Epidermal melanocyte (primary cell): ENCODE results near the gene TLE2.
"Not testable (repeated sequence)": the region's sequence is repeated elsewhere in the genome, so short reads cannot be mapped to it uniquely, and the experiment has no call there.

ENCODE experiments used
- DNase-seq: peaks from one replicate; pipeline ENCODE4 v3.0.0; 2011; ENCODE audit warnings: low spot score; ENCODE audit not compliant: insufficient read length

Gene TLE2

DNA sequence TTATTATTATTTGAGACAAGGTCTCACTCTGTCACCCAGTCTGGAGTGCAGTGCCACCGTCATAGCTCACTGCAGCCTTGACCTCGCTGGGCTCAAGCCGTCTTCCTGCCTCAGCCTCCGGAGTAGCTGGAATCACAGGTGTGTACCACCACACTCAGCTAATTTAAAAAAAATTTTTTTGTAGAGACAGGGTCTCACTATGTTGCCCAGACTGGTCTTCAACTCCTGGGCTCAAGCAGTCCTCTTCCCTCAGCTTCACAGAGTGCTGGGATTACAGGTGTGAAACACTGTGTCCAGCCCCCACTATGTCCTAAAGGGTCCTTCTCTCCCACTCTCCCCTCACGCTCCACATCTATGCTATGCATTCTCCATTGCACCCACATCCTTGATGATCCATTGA, 9.1 kb upstream of the TLE2 start:
- no peak for DNase-seq

DNA sequence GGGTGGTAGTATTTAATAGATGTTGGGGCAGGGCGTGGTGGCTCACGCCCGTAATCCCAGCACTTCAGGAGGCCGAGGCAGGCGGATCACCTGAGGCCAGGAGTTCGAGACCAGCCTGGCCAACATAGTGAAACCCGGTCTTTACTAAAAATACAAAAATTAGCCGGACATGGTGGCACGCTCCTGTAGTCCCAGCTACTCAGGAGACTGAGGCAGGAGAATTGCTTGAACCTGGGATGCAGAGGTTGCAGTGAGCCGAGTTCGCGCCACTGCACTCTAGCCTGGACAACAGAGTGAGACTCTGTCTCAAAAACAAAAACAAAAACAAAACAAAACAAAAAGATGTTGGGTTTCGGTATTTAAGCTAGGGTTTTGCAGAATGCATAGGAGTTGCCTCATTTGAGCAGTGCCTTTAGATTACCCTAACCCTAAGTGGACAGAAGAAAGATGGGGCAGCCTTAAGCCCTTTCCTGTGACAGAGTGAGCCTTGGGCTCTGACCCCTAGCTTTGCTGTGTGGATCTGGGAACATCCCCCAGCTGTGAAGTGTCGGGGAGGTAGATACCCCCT, 8.0 kb upstream of the TLE2 start:
- not testable (repeated sequence) for DNase-seq

DNA sequence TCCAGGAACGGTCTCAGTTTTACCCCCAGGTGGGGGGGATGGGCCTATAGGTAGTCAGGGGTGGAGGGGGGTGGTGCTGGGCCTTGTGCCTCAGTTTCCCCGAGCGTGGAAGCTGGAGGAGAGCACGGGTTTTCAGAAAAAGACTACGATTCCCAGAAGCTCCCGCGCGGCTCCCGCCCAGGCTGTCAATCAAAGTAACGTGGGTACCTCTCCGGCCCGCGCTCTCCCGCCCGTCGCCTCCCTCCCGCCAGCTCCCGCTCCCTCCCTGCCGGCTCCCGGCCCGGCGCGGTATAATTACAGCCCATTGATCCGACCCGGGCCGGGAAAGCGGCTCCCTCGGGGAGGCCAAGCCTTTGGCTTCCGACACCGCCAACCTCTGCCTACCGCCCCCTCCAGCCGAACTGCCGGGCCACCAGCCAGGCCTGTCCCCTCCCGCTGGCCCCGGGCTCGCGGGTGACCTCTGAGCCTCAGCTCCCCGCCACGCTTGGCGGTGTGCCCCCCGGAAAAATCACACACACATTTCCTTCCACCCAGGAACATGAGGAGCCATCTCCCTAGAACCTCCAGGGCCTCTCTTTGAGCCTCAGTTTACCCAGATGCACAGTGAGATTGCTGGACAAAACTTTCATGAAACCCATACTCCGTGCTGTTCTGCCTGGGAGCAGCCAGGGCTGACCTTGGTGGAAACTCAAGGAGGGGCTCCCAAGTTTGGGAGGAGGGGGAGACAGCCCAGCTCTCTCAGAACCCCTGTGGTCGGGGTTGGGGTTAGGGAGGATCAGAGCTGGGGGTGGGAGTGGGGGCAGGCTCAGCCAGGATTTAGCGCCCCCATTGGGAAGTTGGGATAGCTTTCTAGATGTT, 7.3 kb upstream of the TLE2 start:
- DNase-seq, result peak; percentile 88

DNA sequence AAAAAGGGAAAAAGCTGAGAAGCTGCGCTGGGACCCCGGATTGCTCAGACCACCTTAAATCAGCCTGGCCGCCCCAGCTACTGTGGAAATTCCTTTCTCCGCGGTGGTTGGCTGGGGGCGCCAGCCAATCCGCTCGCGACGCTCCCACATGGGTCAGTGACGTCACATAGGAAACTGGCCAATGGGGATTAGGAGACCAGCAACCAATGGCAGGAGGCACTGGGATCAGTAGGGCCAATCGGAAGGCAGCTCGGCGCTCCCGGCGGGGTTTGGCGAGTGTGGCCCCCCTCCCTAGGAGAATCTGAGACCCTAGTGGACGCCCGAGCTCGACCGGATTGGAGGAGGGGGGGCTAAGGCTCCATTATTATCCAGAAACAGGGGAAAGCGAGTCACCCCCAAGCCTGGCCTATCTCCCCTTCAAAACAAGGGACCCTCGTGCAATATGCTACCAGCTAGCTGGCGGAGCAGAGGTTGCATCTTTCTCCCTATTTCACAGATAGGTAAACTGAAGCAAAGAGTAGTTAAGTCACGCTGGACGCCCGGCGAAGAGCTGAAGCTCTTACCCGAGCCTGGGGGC, 6.5 kb upstream of the TLE2 start:
- DNase-seq, result peak; percentile 100

DNA sequence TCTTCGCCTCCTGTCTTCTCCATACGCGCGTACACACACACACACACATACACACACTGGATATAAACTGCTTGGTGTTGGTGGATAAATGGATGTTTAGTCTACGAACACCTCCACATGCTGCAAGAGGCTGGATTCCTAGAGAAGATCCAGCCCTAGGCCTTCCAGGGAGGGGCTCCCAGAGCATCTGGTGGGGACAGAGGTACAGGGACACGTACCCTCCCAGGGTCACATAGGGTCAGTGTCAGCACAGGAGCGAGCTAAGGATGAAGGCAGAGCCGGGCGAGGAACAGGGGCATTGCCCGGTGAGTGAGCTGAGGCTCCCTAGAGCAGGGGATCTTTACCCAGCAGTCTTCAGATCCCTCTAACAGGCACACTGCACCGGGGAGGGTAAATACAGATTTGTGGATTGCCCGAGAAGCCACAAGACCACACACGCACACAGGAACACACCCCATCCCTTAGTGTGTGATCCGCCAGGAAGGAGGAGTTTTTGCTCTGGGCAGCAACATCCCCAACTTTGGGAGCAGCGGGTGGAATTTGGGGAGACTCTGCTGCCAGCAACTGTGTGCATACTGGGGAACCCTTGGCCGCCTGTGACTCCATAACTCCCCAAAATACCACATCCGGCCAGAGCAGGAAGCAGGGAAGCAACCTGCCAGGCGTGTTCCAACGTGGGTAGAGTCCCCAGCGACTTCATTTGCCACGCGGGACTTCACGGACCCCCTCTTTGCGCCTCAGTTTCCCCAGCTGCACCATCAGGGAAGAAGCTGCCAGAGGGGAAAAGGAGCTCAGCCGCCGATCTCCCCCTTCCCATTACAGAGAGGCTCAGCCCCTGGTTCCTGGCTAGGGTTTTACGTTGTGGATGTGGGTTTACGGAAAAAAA, 5.8 kb upstream of the TLE2 start:
- DNase-seq, result no peak

DNA sequence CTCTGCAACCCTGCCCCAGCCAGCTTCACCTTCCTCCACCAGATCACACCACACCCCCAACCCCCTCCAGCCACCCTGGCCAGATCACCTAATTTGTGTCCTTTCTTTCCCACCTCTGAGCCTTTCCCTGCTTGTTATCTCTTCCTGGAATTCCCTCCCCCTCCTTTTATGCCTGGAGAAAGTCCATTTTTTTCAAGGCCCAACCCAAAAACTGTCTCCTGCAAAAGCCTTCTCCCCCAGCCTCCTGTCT, 5.3 kb upstream of the TLE2 start:
- DNase-seq, result no peak

DNA sequence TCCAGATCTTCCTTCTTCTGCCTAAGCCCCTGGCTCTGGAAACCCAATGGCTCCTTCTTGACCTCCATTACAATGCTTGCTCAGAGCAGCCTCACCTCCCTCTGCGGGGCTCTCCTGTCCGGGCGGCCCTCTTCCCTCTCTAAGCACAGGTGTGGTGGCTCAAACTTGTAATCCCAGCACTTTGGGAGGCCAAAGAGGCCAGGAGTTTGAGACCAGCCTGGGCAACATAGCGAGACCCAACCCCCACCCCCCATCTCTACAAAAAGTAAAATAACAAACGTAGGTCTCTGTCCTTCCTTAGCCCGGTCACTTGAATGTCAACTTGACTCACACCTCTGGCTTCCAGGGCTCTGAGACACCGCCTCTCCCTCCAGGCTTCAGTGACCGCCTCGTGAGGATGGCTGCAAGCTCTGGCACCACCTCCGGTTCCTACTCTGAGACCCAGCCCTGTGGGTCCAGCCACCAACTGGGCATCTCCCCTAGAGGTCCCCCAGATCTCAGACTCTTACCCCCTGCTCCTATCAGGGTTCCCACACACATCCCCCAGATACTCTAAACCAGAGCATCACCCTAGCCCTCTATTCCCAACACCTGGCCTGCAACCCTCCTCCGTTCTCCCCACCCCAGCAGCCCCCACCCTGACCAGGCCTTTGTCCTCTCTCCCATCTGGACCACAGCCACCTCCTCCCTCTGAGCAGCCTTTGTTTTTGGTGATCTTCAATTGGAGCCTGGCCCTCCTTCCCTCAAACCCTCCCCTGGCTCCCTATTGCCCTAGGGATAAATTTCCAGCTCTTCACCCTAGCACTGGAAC, 4.7 kb upstream of the TLE2 start:
- no peak for DNase-seq

DNA sequence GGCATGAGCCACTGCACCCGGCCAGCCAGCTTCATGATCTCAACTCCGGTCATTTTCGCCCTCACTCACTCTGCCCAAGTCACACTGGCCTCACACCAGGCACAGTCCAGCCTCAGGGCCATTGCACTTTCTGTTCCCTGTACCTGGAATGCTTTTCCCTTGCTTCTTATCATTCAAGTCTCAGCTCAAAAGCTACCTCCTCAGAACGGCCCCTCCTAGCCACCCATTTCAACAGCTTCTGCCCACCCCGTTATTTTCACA, 2.5 kb upstream of the TLE2 start:
- no peak for DNase-seq

DNA sequence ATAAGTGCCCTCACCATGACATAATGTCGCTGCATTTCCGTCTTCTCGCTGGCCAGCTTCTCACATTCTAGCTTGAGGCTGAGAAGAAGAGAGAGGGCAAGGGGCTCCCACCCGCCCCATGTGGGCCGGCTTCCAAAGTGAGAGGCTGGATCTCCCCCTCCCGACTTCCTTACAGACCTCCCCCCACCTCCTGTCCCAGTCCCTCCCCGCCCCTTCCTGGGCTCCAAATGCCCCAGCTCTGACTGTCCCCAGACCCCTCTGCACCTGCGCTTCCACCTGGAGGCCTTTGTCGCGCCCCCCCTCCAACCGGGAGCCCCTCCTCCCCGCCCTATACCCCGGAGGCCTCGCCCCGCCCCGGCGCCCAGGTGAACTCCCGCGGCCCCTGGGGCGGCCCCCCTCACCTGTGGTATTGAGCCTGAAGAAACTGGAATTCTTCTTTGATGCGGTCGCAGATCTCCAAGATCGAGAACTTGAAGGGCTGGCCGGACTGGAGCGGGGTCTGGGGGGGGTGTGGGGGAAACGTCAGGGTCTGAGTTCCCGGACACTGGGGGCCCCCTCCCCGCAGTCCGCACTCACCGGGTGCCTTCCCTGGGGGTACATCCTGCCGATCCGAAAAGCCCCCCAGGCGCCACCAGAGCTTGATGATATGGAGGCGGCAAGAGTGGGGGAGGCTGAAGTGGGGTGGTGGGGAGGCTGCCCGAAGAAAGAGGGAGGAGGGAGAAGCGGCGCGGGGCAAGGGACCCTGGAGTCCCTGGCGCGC, 595 bp downstream of the TLE2 start:
- no peak for DNase-seq

DNA sequence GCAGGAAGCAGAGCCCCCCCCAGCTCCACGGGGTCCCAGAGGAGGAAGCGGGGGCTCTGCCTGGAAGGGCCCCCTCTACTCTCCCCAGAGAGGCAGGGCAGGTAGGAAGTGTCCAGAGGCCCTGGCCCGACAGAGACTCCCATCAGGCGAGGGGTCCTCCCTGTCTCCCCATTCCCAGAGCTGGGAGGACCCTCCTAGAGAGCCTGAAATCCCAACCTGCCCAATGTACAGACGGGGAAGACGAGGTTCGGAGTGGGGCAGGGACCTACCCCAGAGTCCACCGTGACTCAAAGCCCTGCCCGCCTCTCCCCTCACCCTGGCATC, 1.1 kb downstream of the TLE2 start:
- DNase-seq, result no peak

DNA sequence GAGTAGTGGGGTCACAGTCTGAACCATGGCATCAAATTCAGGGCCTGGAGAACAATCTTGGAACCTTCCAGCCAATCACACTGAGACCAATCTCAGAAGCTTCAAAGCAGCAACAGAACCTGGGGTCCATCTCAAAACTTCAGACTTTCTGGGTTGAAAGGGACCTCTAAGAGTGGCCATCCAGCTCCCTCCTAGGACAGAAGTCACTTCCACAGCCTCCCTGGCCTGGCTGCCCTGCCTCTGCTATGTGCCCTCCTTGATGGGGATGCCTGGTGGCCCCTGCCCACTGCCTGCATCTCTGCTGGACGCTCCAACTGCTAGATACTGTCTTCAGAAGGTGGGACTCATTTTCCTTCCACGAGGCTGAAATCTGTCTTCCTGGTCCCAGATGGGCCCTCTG, 1.8 kb downstream of the TLE2 start:
- no peak for DNase-seq

DNA sequence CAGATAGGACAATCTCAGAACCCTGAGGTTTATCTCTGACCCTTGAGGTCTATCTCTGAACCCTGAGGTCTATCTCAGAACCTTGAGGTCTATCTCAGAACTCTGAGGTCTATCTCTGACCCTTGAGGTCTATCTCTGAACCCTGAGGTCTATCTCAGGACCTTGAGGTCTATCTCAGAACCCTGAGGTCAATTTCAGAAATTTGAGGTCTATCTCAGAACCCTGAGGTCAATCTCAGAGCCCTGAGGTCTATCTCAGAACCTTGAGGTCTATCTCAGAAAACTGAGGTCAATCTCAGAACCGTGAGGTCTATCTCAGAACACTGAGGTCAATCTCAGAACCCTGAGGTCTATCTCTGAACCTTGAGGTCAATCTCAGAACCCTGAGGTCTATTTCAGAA, 2.3 kb downstream of the TLE2 start:
- DNase-seq, result no peak

DNA sequence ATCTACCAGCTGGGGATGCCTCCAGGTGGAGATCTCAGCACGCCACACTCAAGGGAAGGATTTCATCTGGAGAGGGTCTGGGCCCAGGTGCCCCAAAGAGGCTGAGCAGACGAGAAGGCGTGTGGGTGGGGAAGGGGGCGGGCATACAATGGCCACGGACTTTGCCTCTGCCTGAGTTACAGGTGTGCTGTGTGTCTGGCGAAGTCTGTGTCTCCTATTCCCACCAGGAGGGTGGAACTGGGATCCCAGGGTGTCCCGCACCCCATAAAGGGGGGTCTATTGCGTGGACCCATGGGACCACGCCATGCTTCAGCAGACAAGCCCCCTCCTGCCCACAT, 3.6 kb downstream of the TLE2 start:
- DNase-seq, result no peak

DNA sequence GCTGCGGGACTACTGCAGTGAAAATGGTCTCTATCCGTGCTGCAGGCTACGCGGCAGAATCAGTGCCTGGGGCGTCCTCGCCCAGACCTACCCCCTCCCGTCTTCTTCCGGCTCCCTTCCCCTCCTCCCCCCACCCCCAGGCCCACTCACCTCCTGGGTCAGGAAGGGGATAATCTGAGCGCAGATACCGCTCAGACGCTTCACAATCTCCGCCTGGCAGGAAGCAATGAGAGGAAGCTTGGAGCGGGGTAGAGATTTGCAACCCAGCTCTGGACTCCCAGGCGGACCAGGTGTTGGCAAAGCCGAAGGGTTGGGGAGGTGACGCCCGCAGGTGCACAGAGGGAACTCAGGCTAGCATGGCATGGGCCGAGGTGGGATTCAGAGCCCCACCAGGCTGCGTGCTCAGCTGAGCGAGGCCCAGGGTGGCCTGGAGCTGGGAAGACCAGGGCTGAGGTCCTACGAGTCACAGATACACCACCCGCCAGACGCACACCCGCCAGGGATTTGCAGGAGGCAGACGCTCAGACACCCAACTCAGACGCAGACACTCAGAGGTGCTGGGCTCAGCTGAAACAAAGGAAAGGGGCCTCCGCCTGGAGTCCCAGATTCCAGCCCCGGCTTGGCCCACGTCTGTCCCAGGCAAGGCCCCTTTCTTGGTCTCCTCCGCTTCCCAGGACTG, 4.1 kb downstream of the TLE2 start:
- no peak for DNase-seq

DNA sequence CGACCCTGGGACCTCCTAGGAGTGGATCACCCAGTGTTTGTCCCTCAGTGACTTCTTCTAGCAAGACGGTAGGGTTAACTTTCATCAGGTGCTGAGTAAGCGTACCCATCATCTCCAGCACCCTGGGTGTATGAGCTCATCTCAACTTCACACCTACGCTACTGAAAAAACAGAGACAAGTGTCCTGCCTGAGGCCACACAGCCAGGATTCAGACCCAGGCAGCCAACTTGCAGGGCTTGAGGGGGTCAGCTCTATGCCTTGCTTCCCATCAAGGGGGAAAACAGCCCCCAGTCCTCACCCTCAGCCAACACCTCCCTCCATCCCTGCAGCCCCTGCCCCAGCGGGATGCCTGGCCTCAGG, 4.6 kb downstream of the TLE2 start:
- no peak for DNase-seq

DNA sequence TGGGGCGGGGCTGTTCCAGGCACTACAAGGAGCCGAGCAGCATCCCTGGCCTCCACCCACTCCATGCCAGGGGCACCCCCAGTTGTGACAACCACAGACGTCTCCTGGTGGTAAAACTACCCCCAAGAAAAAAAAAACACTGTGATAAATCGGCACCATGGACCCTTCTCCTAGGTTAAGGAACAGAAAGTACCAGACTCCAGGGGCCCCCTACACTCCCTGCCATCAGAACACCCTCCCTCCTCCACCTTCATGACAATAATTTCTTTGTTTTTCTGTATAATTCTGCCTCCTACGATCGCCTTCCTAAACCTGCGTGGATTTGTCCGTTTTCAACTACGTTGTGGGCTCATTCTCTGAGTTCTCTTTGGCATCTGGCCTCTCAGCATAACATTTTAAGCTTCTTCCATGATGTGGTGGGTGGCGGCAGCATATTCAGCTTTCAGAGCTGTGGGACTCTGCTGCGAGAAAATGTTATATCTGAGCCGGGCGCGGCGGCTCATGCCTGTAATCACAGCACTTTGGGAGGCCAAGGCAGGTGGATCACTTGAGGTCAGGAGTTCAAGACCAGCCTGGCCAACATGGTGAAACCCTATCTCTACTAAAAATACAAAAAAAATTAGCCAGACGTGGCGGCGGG, 8.6 kb downstream of the TLE2 start:
- DNase-seq, result no peak

DNA sequence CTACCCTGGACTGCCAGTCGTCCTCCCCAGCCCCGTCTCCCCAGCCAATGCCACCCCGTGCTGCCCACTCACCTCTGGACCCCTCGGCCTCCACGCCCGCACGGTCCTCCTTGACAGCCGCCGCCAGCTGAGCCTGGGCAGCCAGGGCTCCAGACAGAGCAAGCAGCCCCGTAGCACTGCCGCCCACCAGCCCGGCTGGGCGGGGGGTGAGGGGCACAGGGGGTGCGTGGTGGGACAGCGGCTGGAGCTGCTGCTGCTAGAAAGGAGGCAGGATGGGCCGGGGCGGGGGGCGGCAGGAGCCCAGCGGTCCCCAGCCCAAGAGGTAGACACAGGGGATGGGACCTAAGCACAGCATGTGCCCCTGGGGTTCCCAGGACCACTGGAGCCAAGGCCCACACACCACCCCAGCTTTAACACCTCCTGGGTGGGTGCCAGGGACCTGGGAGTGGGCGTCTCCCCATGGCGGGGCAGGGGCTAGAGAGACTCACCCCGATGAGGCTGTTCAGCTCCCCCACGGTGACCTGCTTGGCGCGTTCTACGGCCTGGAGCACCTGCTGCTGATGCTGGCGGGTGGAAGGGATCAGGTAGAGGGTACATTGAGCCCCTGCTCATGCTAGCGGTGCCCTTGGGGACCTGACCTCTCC, 9.7 kb downstream of the TLE2 start:
- DNase-seq, result no peak

DNA sequence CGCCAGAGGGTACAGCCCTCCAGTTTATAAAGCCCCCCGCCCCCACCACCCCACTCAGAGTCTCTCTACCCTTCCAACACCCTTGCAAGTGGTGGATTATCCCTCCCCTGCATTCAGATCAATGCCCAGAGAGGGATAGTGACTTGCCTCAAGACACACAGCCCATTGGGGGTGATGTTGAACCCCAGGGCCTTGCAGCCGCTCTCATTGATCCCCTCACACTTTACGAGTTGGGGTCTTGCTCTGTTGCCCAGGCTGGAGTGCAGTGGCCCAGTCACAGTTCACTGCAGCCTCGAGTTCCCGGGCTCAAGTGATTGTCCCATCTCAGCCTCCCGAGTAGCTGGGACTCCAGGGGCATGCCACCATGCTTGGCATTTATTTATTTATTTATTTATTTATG, 11.2 kb downstream of the TLE2 start:
- no peak for DNase-seq

DNA sequence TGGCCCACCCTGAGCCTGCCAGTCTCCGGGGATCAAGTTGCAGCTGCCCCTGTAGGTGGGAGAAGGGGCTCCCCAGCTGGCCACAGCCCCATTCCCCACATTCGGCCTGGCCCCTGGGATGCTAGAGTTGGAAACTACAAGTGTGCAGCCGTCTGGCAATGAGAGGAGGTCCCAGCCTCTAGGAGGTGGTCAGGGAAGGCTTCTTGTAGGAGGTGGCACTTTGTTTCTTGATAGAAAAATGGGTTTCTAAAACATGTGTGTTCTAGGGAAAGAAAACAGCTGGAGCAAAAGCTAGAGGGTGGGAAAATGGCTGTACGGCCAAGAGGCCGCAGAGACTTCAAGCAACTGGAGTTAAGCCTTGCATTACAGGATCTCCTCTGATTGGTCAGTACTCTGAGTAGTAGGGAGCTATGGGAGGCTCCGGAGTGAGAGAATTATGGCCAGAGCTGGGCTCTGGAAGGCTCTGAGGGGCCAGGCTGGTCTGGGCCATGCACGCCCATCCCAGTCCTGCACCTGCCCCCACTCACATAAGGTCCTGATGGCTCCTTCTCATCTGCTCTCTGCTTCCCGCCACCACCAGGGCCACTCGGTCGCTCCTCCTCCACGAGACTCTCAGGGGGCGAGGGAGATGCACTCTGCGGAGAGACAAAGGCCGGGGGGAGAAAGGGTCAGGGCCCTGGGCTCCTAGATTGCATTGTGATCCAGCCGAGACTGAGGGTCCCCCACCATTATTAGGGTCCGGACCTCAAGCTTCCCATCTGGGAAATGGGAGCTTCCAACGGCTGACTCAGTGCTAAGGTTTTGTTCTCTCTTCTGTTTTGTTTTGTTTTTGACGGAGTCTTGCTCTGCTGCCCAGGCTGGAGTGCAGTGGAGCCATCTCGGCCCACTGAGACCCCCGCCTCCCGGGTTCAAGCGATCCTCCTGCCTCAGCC, 13.7 kb downstream of the TLE2 start:
- DNase-seq, result no peak
